Liver (tissue), 9 donors: Measurements from ENCODE around the gene ADAP2. TPM values are rescaled to one million over a fixed set of nuclear protein-coding genes. Genes with fewer than 3 reads are reported as not detected.

Experiments
- DNase-seq: peaks from one replicate; pipeline ENCODE4 v3.0.0-alpha.2; 2017; ENCODE audit warnings: low spot score
- H3K27ac ChIP-seq, 2 donors: one replicate each; pipeline ENCODE4 v1.7.0; 2013; ENCODE audit warnings: inconsistent platforms in 2 of 2, low read length in 2 of 2, control low read depth in 1 of 2, low read depth in 1 of 2, mild to moderate bottlenecking in 1 of 2
- H3K27me3 ChIP-seq, 4 donors: one replicate each; pipeline versions ENCODE4 v1.6.1 to v1.7.0; 2013; ENCODE audit warnings: low read length in 3 of 4, inconsistent platforms in 1 of 4, mild to moderate bottlenecking in 1 of 4, moderate library complexity in 1 of 4; ENCODE audit not compliant: control insufficient read depth in 4 of 4, insufficient read depth in 4 of 4
- H3K36me3 ChIP-seq, 4 donors: one replicate each; pipeline versions ENCODE4 v1.6.1 to v1.7.0; 2013; ENCODE audit warnings: low read length in 3 of 4, mild to moderate bottlenecking in 3 of 4, low read depth in 1 of 4, moderate library complexity in 1 of 4; ENCODE audit not compliant: control insufficient read depth in 4 of 4, insufficient read depth in 3 of 4
- H3K4me1 ChIP-seq, 4 donors: one replicate each; pipeline versions ENCODE4 v1.6.1 to v1.7.0; 2013; ENCODE audit warnings: low read length in 3 of 4, mild to moderate bottlenecking in 3 of 4, moderate library complexity in 1 of 4; ENCODE audit not compliant: control insufficient read depth in 4 of 4, insufficient read depth in 4 of 4
- H3K4me3 ChIP-seq, 3 donors: one replicate each; pipeline versions ENCODE4 v1.6.1 to v1.7.0; 2013; ENCODE audit warnings: low read length in 3 of 3, control low read depth in 1 of 3, low read depth in 1 of 3, mild to moderate bottlenecking in 1 of 3
- H3K9ac ChIP-seq, 2 donors: one replicate each; pipeline ENCODE4 v1.7.0; 2013; ENCODE audit warnings: low read length in 2 of 2, mild to moderate bottlenecking in 2 of 2, moderate library complexity in 2 of 2, control low read depth in 1 of 2, low read depth in 1 of 2
- H3K9me3 ChIP-seq, 4 donors: one replicate each; pipeline versions ENCODE4 v1.6.1 to v1.7.0; 2013; ENCODE audit warnings: low read length in 3 of 4; ENCODE audit not compliant: control insufficient read depth in 4 of 4
- ATF3 ChIP-seq: IDR thresholded peaks from 2 replicates; pipeline ENCODE4 v1.6.1; 2016; ENCODE audit warnings: antibody characterized with exemption
- FOXA1 ChIP-seq: IDR thresholded peaks from 2 replicates; pipeline ENCODE4 v1.6.1; 2016; ENCODE audit warnings: antibody characterized with exemption
- FOXA2 ChIP-seq: IDR thresholded peaks from 2 replicates; pipeline ENCODE4 v1.6.1; 2016; ENCODE audit warnings: antibody characterized with exemption
- GABPA ChIP-seq, 2 donors: IDR thresholded peaks in 1 of 2; conservative IDR thresholded peaks in 1 of 2; 2 replicates each; pipeline ENCODE4 v1.6.1; 2016; ENCODE audit warnings: antibody characterized with exemption in 2 of 2, mild to moderate bottlenecking in 1 of 2, moderate library complexity in 1 of 2
- HNF4A ChIP-seq, 2 donors: conservative IDR thresholded peaks; 2 replicates each; pipeline ENCODE4 v1.6.1; 2016; ENCODE audit warnings: antibody characterized with exemption in 2 of 2, mild to moderate bottlenecking in 2 of 2
- HNF4G ChIP-seq: IDR thresholded peaks from 2 replicates; pipeline ENCODE4 v1.6.1; 2016; ENCODE audit warnings: antibody characterized with exemption
- MAX ChIP-seq: IDR thresholded peaks from 2 replicates; pipeline ENCODE4 v1.6.1; 2016; ENCODE audit warnings: antibody characterized with exemption
- NR2F2 ChIP-seq: IDR thresholded peaks from 2 replicates; pipeline ENCODE4 v1.6.1; 2016; ENCODE audit warnings: antibody characterized with exemption
- RAD21 ChIP-seq, 2 donors: IDR thresholded peaks; 2 replicates each; pipeline ENCODE4 v1.6.1; 2016; ENCODE audit warnings: antibody characterized with exemption in 2 of 2, mild to moderate bottlenecking in 2 of 2
- REST ChIP-seq: IDR thresholded peaks from 2 replicates; pipeline ENCODE4 v1.6.1; 2016; ENCODE audit warnings: antibody characterized with exemption, mild to moderate bottlenecking
- RXRA ChIP-seq, 2 donors: IDR thresholded peaks; 2 replicates each; pipeline ENCODE4 v1.6.1; 2017 to 2018; ENCODE audit warnings: antibody characterized with exemption in 2 of 2, mild to moderate bottlenecking in 1 of 2
- SP1 ChIP-seq: IDR thresholded peaks from 2 replicates; pipeline ENCODE4 v1.6.1; 2018; ENCODE audit warnings: antibody characterized with exemption, mild to moderate bottlenecking
- TAF1 ChIP-seq: conservative IDR thresholded peaks from 2 replicates; pipeline ENCODE4 v1.6.1; 2016; ENCODE audit warnings: antibody characterized with exemption, mild to moderate bottlenecking
- YY1 ChIP-seq: IDR thresholded peaks from 2 replicates; pipeline ENCODE4 v1.6.1; 2016; ENCODE audit warnings: antibody characterized with exemption, mild to moderate bottlenecking
- WGBS: extraction: QIAGEN DNeasy Blood & Tissue Kit; methylation state at CpG from one replicate; pipeline ENCODE4 v1.1.7; 2013; 5-methylcytosine and 5-hydroxymethylcytosine counted together
- polyA plus RNA-seq, 2 donors: library from polyadenylated mRNA; stranded (reverse) in 1 of 2; unstranded in 1 of 2; fragments of 200-250 nt in 1 of 2; fragments of >200 nt in 1 of 2; fragmentation: Nextera tagmentation in 1 of 2; extraction: Ambion mirVana in 1 of 2; gene quantifications; one replicate each; pipeline versions ENCODE4 v1.2.1 to v1.2.3, GENCODE V29; 2013 to 2015
- total RNA-seq, 2 donors: library from RNA; depleted of rRNA; stranded (reverse); fragments of >200 nt; gene quantifications; one replicate each; pipeline ENCODE4 v1.2.3, GENCODE V29; 2014
- donor health status: healthy.
- donor health status: healthy.
- donor health status: healthy.
- donor health status: healthy.
- donor health status: healthy.

Gene ADAP2
- total and polyA plus RNA-seq, 4 donors = 5.2 to 18.6 (median 11.9) TPM

- Histone ChIP-seq H3K36me3 (peaks cover 0 to 3% (median 3%) of the 10 kb centered on the region in 4 donors), H3K4me3 (peak overlapping the region; percentile 68 to 84 (median 81)), H3K27me3 (no peaks in the 10 kb centered on the region), H3K4me1 (peaks cover 0 to 18% (median 9%) of the 10 kb centered on the region in 4 donors), H3K27ac (peak overlapping the region; percentile 56 to 68), H3K9me3 (no peaks in the 10 kb centered on the region), H3K9ac (peak overlapping the region; percentile 68 to 81)
- no peak for DNase-seq
- TF ChIP-seq FOXA1 (no peak), SP1 (no peak), MAX (no peak), ATF3 (no peak), RAD21 (IDR thresholded peaks at IDR 0.05) (no peak), FOXA2 (no peak), NR2F2 (no peak)
- WGBS = under 1% methylated on average over 11 of the region's 11 CpGs
Observed at GRCh38 chr17:30905742-30906100, 16.0 kb upstream of the ADAP2 start.

- peaks cover 0 to 18% (median 9%) of the 10 kb centered on the region in 4 donors for H3K4me1 ChIP-seq
- TF ChIP-seq GABPA (IDR thresholded peaks at IDR 0.05 in 1 of 2, conservative IDR thresholded peaks at IDR 0.05 in 1 of 2) (peak; percentile 94 to 97), TAF1 (peak; percentile 76), RAD21 (IDR thresholded peaks at IDR 0.05) (peak; percentile 48 to 57), MAX (peak; percentile 19), SP1 (no peak), HNF4G (no peak), RXRA (IDR thresholded peaks at IDR 0.05) (peak in 1 of 2 donors; percentile 6), REST (peak; percentile 73), ATF3 (no peak), FOXA2 (no peak), NR2F2 (peak; percentile 73), YY1 (peak; percentile 93), HNF4A (conservative IDR thresholded peaks at IDR 0.05) (peak; percentile 18 to 43)
- no peaks in the 10 kb centered on the region for H3K9me3 ChIP-seq
- peak within 1 kb of the TSS; percentile 68 to 81 for H3K9ac ChIP-seq
- H3K27me3 ChIP-seq = no peaks in the 10 kb centered on the region
- WGBS = under 1% methylated on average over 47 of the region's 47 CpGs
- peak within 1 kb of the TSS; percentile 56 to 68 for H3K27ac ChIP-seq
- DNase-seq = peak; percentile 91
- H3K4me3 ChIP-seq = peak within 1 kb of the TSS; percentile 68 to 84 (median 81)
- peaks cover 0 to 3% (median 2%) of the 10 kb centered on the region in 4 donors for H3K36me3 ChIP-seq
Observed at GRCh38 chr17:30906101-30906911, 15.4 kb upstream of the ADAP2 start, which contains the start of gene TEFM. Gene TEFM, minus strand, starts transcription at chr17:30906238. Its CDS starts 40 bp downstream, at chr17:30906198.
